ENCODE measurements around the gene RNF157. TPM values are rescaled to one million over a fixed set of nuclear protein-coding genes. Genes with fewer than 3 reads are reported as not detected.

The RNF157 gene
- total and polyA plus RNA-seq, 2 of the 4 experiments (the other 2 are of a cell fraction), result 0.54 to 1.3 TPM

- Histone ChIP-seq H2BK5ac (ENCODE audit: low read depth, low read length, poor library complexity, severe bottlenecking) (no peak overlapping the region), H2BK120ac (ENCODE audit: low read depth, low read length) (peak overlapping the region; percentile 47; the same call in 1 of the 2 replicates), H3K4me2 (ENCODE audit: low read depth, low read length) (no peak overlapping the region), H4K20me1 (ENCODE audit: insufficient read depth, low read length) (no peaks in the 10 kb centered on the region), H3K56ac (ENCODE audit: extremely low read depth, insufficient read depth, low read length) (no peak overlapping the region), H4K91ac (ENCODE audit: insufficient read depth, low read depth, low read length) (no peak overlapping the region; the same call in 1 of the 2 replicates), H2AK5ac (ENCODE audit: low read depth, low read length) (0 out of 2 replicates have a peak overlapping the region, but pooled peaks have one; percentile 18), H3K9me3 (ENCODE audit: control insufficient read depth, insufficient read depth, low read length) (no peaks in the 10 kb centered on the region), H3K18ac (ENCODE audit: low read depth, low read length) (no peak overlapping the region), H3K27ac (ENCODE audit: insufficient read depth, low read length) (no peak overlapping the region), H3K4ac (ENCODE audit: low read depth, low read length) (peak overlapping the region; percentile 53), H2AK9ac (replicated peaks; ENCODE audit: low read depth, low read length, poor library complexity) (no peak overlapping the region), H3K14ac (replicated peaks; ENCODE audit: low read depth, low read length) (peak overlapping the region; percentile 34), H2AFZ (replicated peaks; ENCODE audit: low read length, poor library complexity) (peak overlapping the region; percentile 95), H3K27me3 (ENCODE audit: control insufficient read depth, insufficient read depth, low read length) (no peaks in the 10 kb centered on the region), H2BK15ac (ENCODE audit: low read depth, low read length) (peak overlapping the region; percentile 5; the same call in 1 of the 3 replicates), H4K8ac (ENCODE audit: low read depth in 2 of 2, low read length in 2 of 2) (peak overlapping the region in 1 of 2 experiments; percentile 59; a peak in 2 of 4 replicates), H3K36me3 (ENCODE audit: control insufficient read depth, insufficient read depth, low read length) (no peaks in the 10 kb centered on the region), H2BK20ac (ENCODE audit: low read depth, low read length) (peak overlapping the region; percentile 30; the same call in 1 of the 2 replicates), H3K4me3 (ENCODE audit: insufficient read depth, low read depth, low read length) (no peak overlapping the region), H3K9me1 (ENCODE audit: insufficient read depth, low read length) (0 out of 2 replicates have a peak, but pooled peaks cover 3% of the 10 kb centered on the region), H3K4me1 (ENCODE audit: control insufficient read depth, insufficient read depth, low read length) (no peaks in the 10 kb centered on the region), H3K23ac (ENCODE audit: low read depth, low read length) (no peak overlapping the region), H3K79me1 (ENCODE audit: low read depth in 1 of 2, low read length in 2 of 2) (no peaks in the 10 kb centered on the region), H3K9ac (ENCODE audit: low read depth, low read length) (no peak overlapping the region), H4K5ac (ENCODE audit: low read depth, low read length) (no peak overlapping the region)
- in situ Hi-C loops (cut with MboI; ENCODE audit: low sequenced_read_pairs), result no loop called here
- no TSS peak for BruUV-seq (replicated peaks)
- dilution Hi-C loops (cut with HindIII; ENCODE audit: low sequenced_read_pairs, unreplicated experiment), result no loop called here
- ATAC-seq (ENCODE audit: low read depth) (peak; percentile 97), DNase-seq (peak; percentile 89)
- POLR2A ChIA-PET (ENCODE audit: unreplicated experiment), result no interaction called here
- no CpG with 5 or more reads among the region's 11 CpGs for WGBS, 2 experiments (ENCODE audit: extremely low coverage in 2 of 2, insufficient read length in 1 of 2)
- CTCF ChIA-PET, result interaction anchor here (0.6 to 1.3 kb wide), 18 partner anchors 8 to 553 kb away, joined by 3 to 16 read pairs (median 3); no protein-coding TSS in a partner anchor
- intact Hi-C loops (cut with micrococcal nuclease), result loop anchor here (1.0 kb wide), 1 partner anchor 61 kb away; no protein-coding TSS in a partner anchor
- no peak; the same call in 1 of the 2 replicates for TF ChIP-seq MAFK (IDR thresholded peaks at IDR 0.05; ENCODE audit: low read depth, low read length)
- TF ChIP-seq MXI1 (IDR thresholded peaks at IDR 0.05; ENCODE audit: borderline replicate concordance, low read depth, low read length), result peak; percentile 77; the same call in 1 of the 2 replicates
- no peak for TF ChIP-seq CHD1 (IDR thresholded peaks at IDR 0.05; ENCODE audit: low read depth, low read length)
- TF ChIP-seq CTCF (conservative IDR thresholded peaks at IDR 0.05; ENCODE audit: low read depth, low read length), result peak; percentile 79
- TF ChIP-seq RAD21 (IDR thresholded peaks at IDR 0.05; ENCODE audit: low read length), result peak; percentile 72
- 0 out of 2 replicates have a peak, but pooled peaks have one; percentile 22 for TF ChIP-seq USF2 (IDR thresholded peaks at IDR 0.05; ENCODE audit: low read depth, low read length)
- TF ChIP-seq POLR2A (IDR thresholded peaks at IDR 0.05; ENCODE audit: low read depth, low read length), result no peak
- TF ChIP-seq RCOR1 (IDR thresholded peaks at IDR 0.05; ENCODE audit: insufficient replicate concordance, low read length), result no peak
- no peak for TF ChIP-seq CEBPB (IDR thresholded peaks at IDR 0.05; ENCODE audit: low read depth, low read length)
- no peak for TF ChIP-seq FOS (IDR thresholded peaks at IDR 0.05; ENCODE audit: low read depth, low read length)
- TF ChIP-seq RFX5 (IDR thresholded peaks at IDR 0.05; ENCODE audit: low read depth, low read length), result no peak
- 0 out of 2 replicates have a peak, but pooled peaks have one; percentile 8 for TF ChIP-seq NFE2L2 (IDR thresholded peaks at IDR 0.05; ENCODE audit: low read depth, low read length)
- TF ChIP-seq SMC3 (IDR thresholded peaks at IDR 0.05; ENCODE audit: low read depth, low read length), result peak; percentile 80
- TF ChIP-seq ELK1 (IDR thresholded peaks at IDR 0.05; ENCODE audit: borderline replicate concordance, low read depth, low read length), result no peak
Measured at GRCh38 chr17:76182016-76182764, 58.1 kb downstream of the RNF157 start.

Measured in IMR-90 (cell line).